Neural progenitor cell (in vitro differentiated cells): ENCODE data around the gene COPA. TPM values are rescaled to one million over a fixed set of nuclear protein-coding genes. Genes with fewer than 3 reads are reported as not detected.

Source experiments
- DNase-seq: peaks from one replicate; pipeline ENCODE4 v3.0.0-alpha.2; 2016; ENCODE audit warnings: low spot score
- H2AFZ ChIP-seq: fragments of 200-600 bp; sonication (generic); replicated peaks from 2 replicates; pipeline ENCODE4 v1.6.1; 2016; ENCODE audit warnings: antibody characterized with exemption
- H3F3A ChIP-seq: fragments of 200-600 bp; sonication (generic); 2 replicates; pipeline ENCODE4 v1.6.1; 2016; ENCODE audit warnings: antibody characterized with exemption, low read depth
- H3K27ac ChIP-seq: fragments of 200-600 bp; sonication (generic); 2 replicates; pipeline ENCODE4 v1.5.1; 2016; ENCODE audit warnings: mild to moderate bottlenecking
- H3K27me3 ChIP-seq: fragments of 200-600 bp; sonication (generic); 2 replicates; pipeline ENCODE4 v1.6.1; 2016; ENCODE audit warnings: mild to moderate bottlenecking, moderate library complexity
- H3K36me3 ChIP-seq: fragments of 200-600 bp; sonication (generic); 2 replicates; pipeline ENCODE4 v1.5.1; 2016
- H3K4me1 ChIP-seq: fragments of 200-600 bp; sonication (generic); 2 replicates; pipeline ENCODE4 v1.6.1; 2016; ENCODE audit warnings: mixed run types
- H3K4me2 ChIP-seq: fragments of 200-600 bp; sonication (generic); 2 replicates; pipeline ENCODE4 v1.6.1; 2016
- H3K4me3 ChIP-seq: fragments of 200-600 bp; sonication (generic); 2 replicates; pipeline ENCODE4 v1.5.1; 2016
- H3K79me2 ChIP-seq: fragments of 200-600 bp; sonication (generic); 2 replicates; pipeline ENCODE4 v1.6.1; 2016; ENCODE audit warnings: low read depth
- H3K9ac ChIP-seq: fragments of 200-600 bp; sonication (generic); 2 replicates; pipeline ENCODE4 v1.6.1; 2016
- H3K9me3 ChIP-seq: fragments of 200-600 bp; sonication (generic); 2 replicates; pipeline ENCODE4 v1.5.1; 2016; ENCODE audit warnings: low read depth
- H4K20me1 ChIP-seq: fragments of 200-600 bp; sonication (generic); 2 replicates; pipeline ENCODE4 v1.6.1; 2016; ENCODE audit warnings: low read depth
- H3K27ac Mint-ChIP-seq: 3 replicates; pipeline ENCODE4 v1.8.0; 2021; ENCODE audit warnings: mixed read lengths
- H3K27me3 Mint-ChIP-seq: 2 replicates; pipeline ENCODE4 v1.8.0; 2022; ENCODE audit warnings: low read depth, mild to moderate bottlenecking, inconsistent platforms, moderate library complexity, mixed read lengths; ENCODE audit not compliant: insufficient read depth
- H3K36me3 Mint-ChIP-seq: 3 replicates; pipeline ENCODE4 v1.8.0; 2021; ENCODE audit warnings: mixed read lengths
- H3K4me1 Mint-ChIP-seq: 3 replicates; pipeline ENCODE4 v1.8.0; 2021; ENCODE audit warnings: mixed read lengths
- H3K4me3 Mint-ChIP-seq: 3 replicates; pipeline ENCODE4 v1.8.0; 2021; ENCODE audit warnings: mild to moderate bottlenecking, moderate library complexity, mixed read lengths
- H3K9me3 Mint-ChIP-seq: 3 replicates; pipeline ENCODE4 v1.8.0; 2020; ENCODE audit warnings: mixed read lengths
- CTCF ChIP-seq: fragments of 200-600 bp; sonication (generic); IDR thresholded peaks from 2 replicates; pipeline ENCODE4 v1.5.1; 2017; ENCODE audit warnings: antibody characterized with exemption, mild to moderate bottlenecking
- EZH2 ChIP-seq: fragments of 200-600 bp; sonication (generic); IDR thresholded peaks from 2 replicates; pipeline ENCODE4 v1.6.1; 2017; ENCODE audit warnings: antibody characterized with exemption, mild to moderate bottlenecking, moderate library complexity
- EZH2phosphoT487 ChIP-seq: fragments of 200-600 bp; sonication (generic); IDR thresholded peaks from 2 replicates; pipeline ENCODE4 v1.6.1; 2017; ENCODE audit warnings: antibody characterized with exemption
- total RNA-seq: library from RNA; depleted of rRNA; stranded (reverse); fragments of >200 nt; gene quantifications from 2 replicates; pipeline ENCODE4 v1.2.3, GENCODE V29; 2015; ENCODE audit warnings: low replicate concordance

Gene COPA
- total RNA-seq, 1 donor from 2014 or later: 82.6 TPM

GRCh38 chr1:160359559-160360226 is 16.6 kb upstream of the COPA start:
- no peak overlapping the region for H2AFZ ChIP-seq
- H3F3A ChIP-seq: peaks cover 17% of the 10 kb centered on the region
- no peak for DNase-seq
- no peaks in the 10 kb centered on the region for H4K20me1 ChIP-seq
- H3K4me1 ChIP-seq: peaks cover 22% of the 10 kb centered on the region
- no peaks in the 10 kb centered on the region for H3K27me3 ChIP-seq
- no peak overlapping the region for H3K27ac ChIP-seq
- H3K36me3 ChIP-seq: peaks cover 10% of the 10 kb centered on the region
- H3K9ac ChIP-seq: no peak overlapping the region
- peaks cover 24% of the 10 kb centered on the region for H3K4me1 Mint-ChIP-seq
- H3K9me3 Mint-ChIP-seq: no peaks in the 10 kb centered on the region
- no peak overlapping the region for H3K27ac Mint-ChIP-seq
- no peaks in the 10 kb centered on the region for H3K9me3 ChIP-seq
- no peak overlapping the region for H3K4me2 ChIP-seq
- no peak for TF ChIP-seq CTCF
- TF ChIP-seq EZH2: no peak
- no peak for TF ChIP-seq EZH2phosphoT487
- no peak overlapping the region for H3K4me3 Mint-ChIP-seq
- no peaks in the 10 kb centered on the region for H3K79me2 ChIP-seq
- peaks cover 25% of the 10 kb centered on the region for H3K36me3 Mint-ChIP-seq
- H3K27me3 Mint-ChIP-seq: peaks cover 6% of the 10 kb centered on the region
- H3K4me3 ChIP-seq: no peak overlapping the region

DNA sequence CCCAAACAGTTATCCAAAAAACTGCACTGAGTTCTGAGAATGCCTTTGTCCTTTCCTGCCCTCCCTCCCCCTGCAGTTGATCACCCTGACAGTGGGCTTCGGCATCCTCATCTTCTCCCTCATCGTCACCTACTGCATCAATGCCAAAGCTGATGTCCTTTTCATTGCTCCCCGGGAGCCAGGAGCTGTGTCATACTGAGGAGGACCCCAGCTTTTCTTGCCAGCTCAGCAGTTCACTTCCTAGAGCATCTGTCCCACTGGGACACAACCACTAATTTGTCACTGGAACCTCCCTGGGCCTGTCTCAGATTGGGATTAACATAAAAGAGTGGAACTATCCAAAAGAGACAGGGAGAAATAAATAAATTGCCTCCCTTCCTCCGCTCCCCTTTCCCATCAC is 15.0 kb upstream of the COPA start:
- Histone ChIP-seq H3K4me3 (no peak overlapping the region), H3F3A (peaks cover 19% of the 10 kb centered on the region), H2AFZ (no peak overlapping the region), H3K27ac (no peak overlapping the region), H3K27me3 (no peaks in the 10 kb centered on the region), H3K9ac (no peak overlapping the region), H3K79me2 (no peaks in the 10 kb centered on the region), H4K20me1 (no peaks in the 10 kb centered on the region), H3K9me3 (no peaks in the 10 kb centered on the region), H3K4me1 (peaks cover 18% of the 10 kb centered on the region), H3K36me3 (peaks cover 11% of the 10 kb centered on the region), H3K4me2 (no peak overlapping the region)
- Mint-ChIP-seq H3K4me3 (no peak overlapping the region), H3K27me3 (peaks cover 6% of the 10 kb centered on the region), H3K4me1 (peaks cover 13% of the 10 kb centered on the region), H3K9me3 (no peaks in the 10 kb centered on the region), H3K36me3 (peaks cover 34% of the 10 kb centered on the region), H3K27ac (no peak overlapping the region)
- no peak for DNase-seq
- TF ChIP-seq CTCF: no peak

GRCh38 chr1:160357286-160358002 is 14.4 kb upstream of the COPA start:
- Histone ChIP-seq H3K9me3 (no peaks in the 10 kb centered on the region), H3K4me3 (no peak overlapping the region), H2AFZ (no peak overlapping the region), H3K4me1 (peaks cover 11% of the 10 kb centered on the region), H3K36me3 (peaks cover 11% of the 10 kb centered on the region), H3F3A (peaks cover 13% of the 10 kb centered on the region), H3K4me2 (no peak overlapping the region), H3K27me3 (no peaks in the 10 kb centered on the region), H3K27ac (no peak overlapping the region), H3K79me2 (no peaks in the 10 kb centered on the region), H3K9ac (no peak overlapping the region), H4K20me1 (no peaks in the 10 kb centered on the region)
- no peak for TF ChIP-seq CTCF
- TF ChIP-seq EZH2phosphoT487: no peak
- TF ChIP-seq EZH2: no peak
- H3K36me3 Mint-ChIP-seq: peaks cover 38% of the 10 kb centered on the region
- H3K27ac Mint-ChIP-seq: no peak overlapping the region
- H3K27me3 Mint-ChIP-seq: peaks cover 4% of the 10 kb centered on the region
- no peak overlapping the region for H3K4me3 Mint-ChIP-seq
- H3K4me1 Mint-ChIP-seq: peaks cover 8% of the 10 kb centered on the region
- no peaks in the 10 kb centered on the region for H3K9me3 Mint-ChIP-seq
- DNase-seq: no peak
